ENCODE data around the gene PKHD1.

DNA sequence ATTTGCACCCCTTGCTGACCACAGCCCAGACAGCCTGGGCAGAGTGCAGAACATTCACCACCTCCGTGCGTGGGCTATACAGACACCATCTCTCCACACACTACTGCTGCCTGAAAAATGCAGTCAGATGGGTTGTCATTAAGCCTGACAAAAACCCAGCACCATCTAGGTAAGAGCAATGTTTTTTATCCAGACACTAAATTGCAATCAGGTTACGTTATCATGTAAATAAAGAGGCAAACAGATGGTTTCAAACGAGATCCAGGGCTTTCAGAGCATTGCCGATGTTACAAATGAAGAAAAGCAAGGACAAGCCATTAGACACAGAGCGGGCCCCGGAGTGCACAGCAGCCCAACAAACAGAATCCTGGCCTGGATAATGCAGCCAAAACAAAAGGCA is 269.6 kb downstream of the PKHD1 start:
- TF ChIP-seq POLR2A (IDR thresholded peaks at IDR 0.05), result no peak
- TF ChIP-seq, protein P1, sequence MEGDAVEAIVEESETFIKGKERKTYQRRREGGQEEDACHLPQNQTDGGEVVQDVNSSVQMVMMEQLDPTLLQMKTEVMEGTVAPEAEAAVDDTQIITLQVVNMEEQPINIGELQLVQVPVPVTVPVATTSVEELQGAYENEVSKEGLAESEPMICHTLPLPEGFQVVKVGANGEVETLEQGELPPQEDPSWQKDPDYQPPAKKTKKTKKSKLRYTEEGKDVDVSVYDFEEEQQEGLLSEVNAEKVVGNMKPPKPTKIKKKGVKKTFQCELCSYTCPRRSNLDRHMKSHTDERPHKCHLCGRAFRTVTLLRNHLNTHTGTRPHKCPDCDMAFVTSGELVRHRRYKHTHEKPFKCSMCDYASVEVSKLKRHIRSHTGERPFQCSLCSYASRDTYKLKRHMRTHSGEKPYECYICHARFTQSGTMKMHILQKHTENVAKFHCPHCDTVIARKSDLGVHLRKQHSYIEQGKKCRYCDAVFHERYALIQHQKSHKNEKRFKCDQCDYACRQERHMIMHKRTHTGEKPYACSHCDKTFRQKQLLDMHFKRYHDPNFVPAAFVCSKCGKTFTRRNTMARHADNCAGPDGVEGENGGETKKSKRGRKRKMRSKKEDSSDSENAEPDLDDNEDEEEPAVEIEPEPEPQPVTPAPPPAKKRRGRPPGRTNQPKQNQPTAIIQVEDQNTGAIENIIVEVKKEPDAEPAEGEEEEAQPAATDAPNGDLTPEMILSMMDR (IDR thresholded peaks at IDR 0.05), result no peak
